Measurements from ENCODE around the gene USP38.

- TF ChIP-seq POLR2A (IDR thresholded peaks at IDR 0.05; ENCODE audit: low read length) (no peak), GATA1 (IDR thresholded peaks at IDR 0.05; ENCODE audit: low read depth, low read length) (no peak)
These were observed 4.8 kb downstream of the USP38 start for GRCh38 chr4:143189528-143189927.

Measured in erythroblast (primary cell).